MCF 10A (cell line): ENCODE results near the gene FOXP3. TPM values are rescaled to one million over a fixed set of nuclear protein-coding genes. Genes with fewer than 3 reads are reported as not detected.

Experiments
- BruUV-seq: library from RNA; stranded (reverse); fragments of 400-500 nt; replicated peaks from 2 replicates; lab custom pipeline; 2021; lab: Mats Ljungman, UMichigan
- CTCF ChIA-PET: fragments of 300-600 bp; sonication (Branson Sonifier 250); formaldehyde crosslinking; extraction: SDS; loops from one replicate; lab custom pipeline; 2021; ENCODE audit warnings: antibody characterized with exemption, inconsistent platforms; lab: Yijun Ruan, JAX
- POLR2A ChIA-PET: fragments of 300-600, 350-650 bp; sonication (Branson Sonifier 250); formaldehyde crosslinking; extraction: SDS; loops from one replicate; lab custom pipeline; 2020; ENCODE audit warnings: antibody characterized with exemption, inconsistent platforms; lab: Yijun Ruan, JAX
- DNase-seq: peaks from one replicate; pipeline ENCODE4 v3.0.0-alpha.2; 2018; ENCODE audit not compliant: unreplicated experiment
- H3K27ac Mint-ChIP-seq: one replicate; pipeline ENCODE4 v1.8.0; 2022; ENCODE audit warnings: mild to moderate bottlenecking, low read depth, mixed read lengths; ENCODE audit not compliant: unreplicated experiment
- H3K27me3 Mint-ChIP-seq: one replicate; pipeline ENCODE4 v1.8.0; 2022; ENCODE audit warnings: mixed read lengths; ENCODE audit not compliant: insufficient read depth, unreplicated experiment
- H3K36me3 Mint-ChIP-seq: one replicate; pipeline ENCODE4 v1.8.0; 2022; ENCODE audit warnings: mild to moderate bottlenecking, moderate library complexity, mixed read lengths; ENCODE audit not compliant: insufficient read depth, unreplicated experiment
- H3K4me1 Mint-ChIP-seq: one replicate; pipeline ENCODE4 v1.8.0; 2022; ENCODE audit warnings: mixed read lengths; ENCODE audit not compliant: insufficient read depth, unreplicated experiment
- H3K4me3 Mint-ChIP-seq: one replicate; pipeline ENCODE4 v1.8.0; 2022; ENCODE audit warnings: mild to moderate bottlenecking, moderate library complexity, mixed read lengths; ENCODE audit not compliant: unreplicated experiment
- H3K9me3 Mint-ChIP-seq: one replicate; pipeline ENCODE4 v1.8.0; 2022; ENCODE audit warnings: mixed read lengths; ENCODE audit not compliant: unreplicated experiment
- intact Hi-C: fragments of 100-400 bp; cut with micrococcal nuclease; formaldehyde crosslinking; loops from 2 replicates; pipeline ENCODE4 v1.14.1; 2022
- total RNA-seq: library from RNA; stranded (reverse); gene quantifications from 2 replicates; pipeline ENCODE4 v1.2.3, GENCODE V29; 2022
- TF ChIP-seq, protein P1 (sequence below): fragments of 200-600 bp; IDR thresholded peaks from one replicate; pipeline ENCODE4 v1.8.0; 2022; ENCODE audit warnings: antibody characterized with exemption, mild to moderate bottlenecking; ENCODE audit not compliant: unreplicated experiment

FOXP3 gene
- total RNA-seq, 1 experiment from 2014 or later: 0.26 TPM

DNA sequence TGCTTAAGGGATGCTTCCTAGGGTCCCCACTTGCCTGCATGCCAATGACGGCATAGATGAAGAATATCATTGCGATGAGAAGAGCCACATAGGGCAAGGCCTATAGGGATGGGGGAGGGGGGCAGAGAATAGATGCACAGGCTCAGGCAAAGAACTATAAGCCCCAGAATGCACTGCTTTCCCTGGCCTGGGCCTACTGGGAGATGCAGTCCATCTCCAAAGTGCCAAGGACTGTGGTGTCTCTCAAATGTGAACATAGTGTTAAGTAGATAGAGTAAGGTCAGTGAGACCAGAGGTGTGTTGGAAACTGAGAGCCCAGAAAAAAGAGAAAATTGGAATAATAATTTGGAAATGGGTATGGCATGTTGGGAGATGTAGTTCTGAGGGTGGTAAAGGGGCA lies 52.3 kb downstream of the FOXP3 start:
- CTCF ChIA-PET: interaction anchor here (0.7 kb wide), 1 partner anchor 779 kb away, joined by 3 read pairs; no protein-coding TSS in a partner anchor
- TF ChIP-seq, protein P1, sequence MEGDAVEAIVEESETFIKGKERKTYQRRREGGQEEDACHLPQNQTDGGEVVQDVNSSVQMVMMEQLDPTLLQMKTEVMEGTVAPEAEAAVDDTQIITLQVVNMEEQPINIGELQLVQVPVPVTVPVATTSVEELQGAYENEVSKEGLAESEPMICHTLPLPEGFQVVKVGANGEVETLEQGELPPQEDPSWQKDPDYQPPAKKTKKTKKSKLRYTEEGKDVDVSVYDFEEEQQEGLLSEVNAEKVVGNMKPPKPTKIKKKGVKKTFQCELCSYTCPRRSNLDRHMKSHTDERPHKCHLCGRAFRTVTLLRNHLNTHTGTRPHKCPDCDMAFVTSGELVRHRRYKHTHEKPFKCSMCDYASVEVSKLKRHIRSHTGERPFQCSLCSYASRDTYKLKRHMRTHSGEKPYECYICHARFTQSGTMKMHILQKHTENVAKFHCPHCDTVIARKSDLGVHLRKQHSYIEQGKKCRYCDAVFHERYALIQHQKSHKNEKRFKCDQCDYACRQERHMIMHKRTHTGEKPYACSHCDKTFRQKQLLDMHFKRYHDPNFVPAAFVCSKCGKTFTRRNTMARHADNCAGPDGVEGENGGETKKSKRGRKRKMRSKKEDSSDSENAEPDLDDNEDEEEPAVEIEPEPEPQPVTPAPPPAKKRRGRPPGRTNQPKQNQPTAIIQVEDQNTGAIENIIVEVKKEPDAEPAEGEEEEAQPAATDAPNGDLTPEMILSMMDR: no peak
- intact Hi-C loops: no loop called here
- BruUV-seq: no TSS peak
- no peak overlapping the region for H3K4me3 Mint-ChIP-seq
- DNase-seq: no peak
- no peak overlapping the region for H3K27ac Mint-ChIP-seq
- no peaks in the 10 kb centered on the region for H3K36me3 Mint-ChIP-seq
- H3K9me3 Mint-ChIP-seq: peaks cover 12% of the 10 kb centered on the region
- H3K4me1 Mint-ChIP-seq: no peaks in the 10 kb centered on the region
- POLR2A ChIA-PET: no interaction called here
- no peaks in the 10 kb centered on the region for H3K27me3 Mint-ChIP-seq

DNA sequence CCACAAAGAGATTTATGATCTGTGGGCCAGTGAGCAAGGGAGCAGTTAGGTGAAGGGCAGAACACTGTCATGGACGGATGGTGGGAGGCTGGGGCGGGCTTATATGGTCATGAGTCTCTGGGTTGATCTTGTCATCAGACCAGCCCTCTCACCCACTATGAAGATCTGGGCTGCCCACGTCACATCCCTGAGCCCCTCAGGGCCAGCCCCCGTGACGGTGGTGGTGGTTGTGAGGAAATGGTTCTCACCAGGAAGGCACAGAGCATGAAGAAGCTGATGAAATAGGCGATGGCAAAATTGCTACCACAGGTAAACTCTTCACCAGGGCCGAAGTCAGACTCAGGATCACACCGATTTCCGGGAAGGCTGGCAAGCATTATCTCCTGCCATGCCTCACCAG lies 53.4 kb downstream of the FOXP3 start:
- TF ChIP-seq, protein P1: no peak
- CTCF ChIA-PET: no interaction called here
- H3K27ac Mint-ChIP-seq: no peak overlapping the region

DNA sequence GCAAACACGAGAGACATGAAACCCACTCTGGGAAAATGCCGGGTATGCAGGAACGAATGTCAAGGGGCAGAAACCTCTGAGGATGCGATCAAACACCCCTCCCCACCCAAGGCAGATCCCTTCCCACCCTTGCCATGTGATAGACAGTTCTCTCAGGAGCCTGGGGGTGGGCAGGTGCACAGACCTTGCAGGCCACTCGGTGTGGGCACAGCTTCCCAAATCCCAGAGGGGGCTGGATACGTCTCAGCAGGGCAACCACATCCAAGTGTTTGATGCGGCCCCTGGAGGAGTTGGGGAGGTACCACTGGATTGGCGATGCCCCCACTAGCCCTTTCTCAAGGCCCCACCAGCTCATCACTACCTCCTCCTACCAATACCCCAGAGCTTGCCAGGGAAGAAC lies 54.1 kb downstream of the FOXP3 start:
- no peak for DNase-seq
- TF ChIP-seq, protein P1: no peak
- no peaks in the 10 kb centered on the region for H3K4me1 Mint-ChIP-seq
- CTCF ChIA-PET: interaction anchor here (0.6 kb wide), 1 partner anchor 127 kb away, joined by 3 read pairs; no protein-coding TSS in a partner anchor
- POLR2A ChIA-PET: no interaction called here
- no peaks in the 10 kb centered on the region for H3K27me3 Mint-ChIP-seq
- no TSS peak for BruUV-seq
- H3K4me3 Mint-ChIP-seq: no peak overlapping the region
- peaks cover 12% of the 10 kb centered on the region for H3K9me3 Mint-ChIP-seq
- intact Hi-C loops: no loop called here
- no peaks in the 10 kb centered on the region for H3K36me3 Mint-ChIP-seq
- no peak overlapping the region for H3K27ac Mint-ChIP-seq

More for the DNA sequence above, 53.4 kb downstream of the FOXP3 start:
- BruUV-seq: no TSS peak
- intact Hi-C loops: no loop called here
- H3K9me3 Mint-ChIP-seq: peaks cover 12% of the 10 kb centered on the region
- no peak for DNase-seq
- H3K4me1 Mint-ChIP-seq: no peaks in the 10 kb centered on the region
- H3K27me3 Mint-ChIP-seq: no peaks in the 10 kb centered on the region
- POLR2A ChIA-PET: no interaction called here
- no peak overlapping the region for H3K4me3 Mint-ChIP-seq
- H3K36me3 Mint-ChIP-seq: no peaks in the 10 kb centered on the region

DNA sequence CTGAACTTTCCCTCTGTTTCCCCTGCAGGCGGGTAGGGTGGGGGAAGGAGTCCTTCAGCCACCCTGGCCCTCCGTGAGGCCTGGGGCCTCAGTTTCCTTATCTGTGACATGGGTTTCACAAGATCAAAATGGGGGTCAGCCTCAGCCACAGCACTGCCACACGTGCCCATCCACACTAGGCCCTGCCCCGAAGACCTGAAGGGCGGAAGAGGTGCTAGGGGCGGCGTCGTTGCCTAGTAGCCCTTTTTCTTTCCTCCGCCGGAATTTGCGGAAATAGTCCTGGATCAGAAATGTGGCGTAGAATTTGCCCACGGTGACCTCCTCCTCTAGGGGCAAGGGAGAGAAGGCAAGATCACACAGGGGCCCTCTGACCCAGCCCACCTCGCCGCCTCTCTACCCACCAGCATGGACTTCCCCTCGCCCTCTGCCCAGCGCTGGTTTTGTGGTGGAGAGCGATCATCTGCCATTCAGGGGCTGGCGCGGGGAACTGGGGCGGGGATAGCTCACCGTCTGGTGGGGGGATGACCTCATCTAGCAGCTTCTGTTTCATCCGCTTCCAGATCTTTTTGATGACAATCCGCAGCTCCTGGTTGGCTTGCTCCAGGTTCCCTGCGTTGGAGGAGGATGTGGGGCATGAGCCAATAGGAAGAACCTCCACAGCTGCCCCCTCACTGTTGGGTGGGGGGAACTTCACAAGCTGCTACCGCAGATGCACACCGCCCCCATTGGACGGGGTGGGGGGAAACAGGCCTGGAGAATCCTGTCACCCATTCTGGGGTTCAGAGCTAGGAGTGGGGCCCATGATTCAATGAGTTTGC lies 54.9 kb downstream of the FOXP3 start:
- ChIA-PET POLR2A (no interaction called here), CTCF (interaction anchor here (0.6 to 1.1 kb wide), 2 partner anchors 19 to 127 kb away, joined by 3 to 4 read pairs; no protein-coding TSS in a partner anchor)
- no peak overlapping the region for H3K27ac Mint-ChIP-seq
- no peak overlapping the region for H3K4me3 Mint-ChIP-seq
- peaks cover 12% of the 10 kb centered on the region for H3K9me3 Mint-ChIP-seq
- no peaks in the 10 kb centered on the region for H3K4me1 Mint-ChIP-seq
- intact Hi-C loops: no loop called here
- no TSS peak for BruUV-seq
- no peaks in the 10 kb centered on the region for H3K36me3 Mint-ChIP-seq
- H3K27me3 Mint-ChIP-seq: no peaks in the 10 kb centered on the region
- DNase-seq: no peak
- TF ChIP-seq, protein P1: no peak
